Pericardium fibroblast (primary cell): ENCODE results near the gene LMOD2. TPM values are rescaled to one million over a fixed set of nuclear protein-coding genes. Genes with fewer than 3 reads are reported as not detected.

Experiments used
- total RNA-seq: library from RNA; depleted of rRNA; stranded (reverse); fragments of >200 nt; gene quantifications from 2 replicates; pipeline ENCODE4 v1.2.3, GENCODE V29; 2015

LMOD2 gene, protein sequence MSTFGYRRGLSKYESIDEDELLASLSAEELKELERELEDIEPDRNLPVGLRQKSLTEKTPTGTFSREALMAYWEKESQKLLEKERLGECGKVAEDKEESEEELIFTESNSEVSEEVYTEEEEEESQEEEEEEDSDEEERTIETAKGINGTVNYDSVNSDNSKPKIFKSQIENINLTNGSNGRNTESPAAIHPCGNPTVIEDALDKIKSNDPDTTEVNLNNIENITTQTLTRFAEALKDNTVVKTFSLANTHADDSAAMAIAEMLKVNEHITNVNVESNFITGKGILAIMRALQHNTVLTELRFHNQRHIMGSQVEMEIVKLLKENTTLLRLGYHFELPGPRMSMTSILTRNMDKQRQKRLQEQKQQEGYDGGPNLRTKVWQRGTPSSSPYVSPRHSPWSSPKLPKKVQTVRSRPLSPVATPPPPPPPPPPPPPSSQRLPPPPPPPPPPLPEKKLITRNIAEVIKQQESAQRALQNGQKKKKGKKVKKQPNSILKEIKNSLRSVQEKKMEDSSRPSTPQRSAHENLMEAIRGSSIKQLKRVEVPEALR
- under 0.01 TPM in 1 of 2 replicates, not detected in the other for total RNA-seq

DNA sequence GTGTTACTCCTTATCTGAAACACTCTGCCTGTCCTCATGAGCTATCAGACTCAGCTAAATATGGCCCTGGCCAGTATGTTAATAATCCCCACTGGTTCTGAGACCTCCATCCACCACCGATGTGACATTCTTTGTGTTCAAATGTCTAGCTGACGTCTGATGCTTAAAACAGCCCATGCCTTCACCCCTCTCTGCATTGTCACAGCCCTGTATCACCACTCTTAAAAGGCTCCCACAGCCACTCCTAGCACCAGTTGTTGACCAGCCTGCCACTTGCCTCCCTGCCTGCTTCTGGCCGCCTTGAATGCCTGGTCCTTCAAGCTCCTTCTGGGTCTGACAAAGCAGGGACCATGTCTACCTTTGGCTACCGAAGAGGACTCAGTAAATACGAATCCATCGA is at the start of gene LMOD2:
Gene LMOD2, plus strand, starts transcription at position 253 of the 400 bp plus-strand sequence. Its CDS starts 98 bp downstream, at position 351.

Other genes with a start within 250 kb of the LMOD2 start
- under 0.01 and 0.94 TPM in 2 replicates for gene IQUB, start 121.3 kb upstream of the LMOD2 start, total RNA-seq
- gene NDUFA5, start 98.0 kb upstream of the LMOD2 start, total RNA-seq = 25.8 and 30.2 TPM in 2 replicates
- not detected in 2 replicates for gene ASB15, start 54.0 kb upstream of the LMOD2 start, total RNA-seq
- 12.9 and 17.6 TPM in 2 replicates for gene WASL, start 93.1 kb downstream of the LMOD2 start, total RNA-seq
- gene HYAL4, start 189.3 kb downstream of the LMOD2 start, total RNA-seq = not detected in 2 replicates